Astrocyte (in vitro differentiated cells and primary cell): ENCODE results near the gene TEX22.

Source experiments
- EZH2 ChIP-seq: IDR thresholded peaks from 2 replicates; pipeline ENCODE4 v1.6.1; 2012; ENCODE audit warnings: mild to moderate bottlenecking, low read length, inconsistent platforms; ENCODE audit not compliant: insufficient read depth
- TF ChIP-seq, protein P1 (sequence below): IDR thresholded peaks from 2 replicates; pipeline ENCODE4 v1.5.1; 2011; ENCODE audit warnings: low read depth, mild to moderate bottlenecking, inconsistent platforms, low read length, moderate library complexity; ENCODE audit not compliant: insufficient read depth

DNA sequence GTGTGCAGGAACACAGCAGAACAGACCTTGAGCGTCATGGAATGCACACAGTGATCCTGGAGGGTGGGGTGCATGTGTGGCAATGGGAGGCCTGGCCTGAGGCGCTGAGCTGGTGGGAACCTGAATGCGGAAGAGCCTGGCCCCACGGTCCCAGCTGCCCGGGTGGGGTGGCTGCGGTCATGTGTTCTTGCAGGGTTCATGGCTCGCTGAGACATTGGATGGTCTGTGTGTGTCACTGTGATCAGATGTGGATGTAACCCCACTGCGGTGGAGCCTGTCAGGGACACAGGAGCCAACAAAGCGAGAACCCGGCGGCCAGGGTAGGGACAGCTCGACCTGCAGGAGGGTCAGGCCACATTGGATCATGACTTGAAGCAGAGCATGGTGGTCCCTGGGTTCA lies 44.5 kb downstream of the TEX22 start:
- TF ChIP-seq, protein P1, sequence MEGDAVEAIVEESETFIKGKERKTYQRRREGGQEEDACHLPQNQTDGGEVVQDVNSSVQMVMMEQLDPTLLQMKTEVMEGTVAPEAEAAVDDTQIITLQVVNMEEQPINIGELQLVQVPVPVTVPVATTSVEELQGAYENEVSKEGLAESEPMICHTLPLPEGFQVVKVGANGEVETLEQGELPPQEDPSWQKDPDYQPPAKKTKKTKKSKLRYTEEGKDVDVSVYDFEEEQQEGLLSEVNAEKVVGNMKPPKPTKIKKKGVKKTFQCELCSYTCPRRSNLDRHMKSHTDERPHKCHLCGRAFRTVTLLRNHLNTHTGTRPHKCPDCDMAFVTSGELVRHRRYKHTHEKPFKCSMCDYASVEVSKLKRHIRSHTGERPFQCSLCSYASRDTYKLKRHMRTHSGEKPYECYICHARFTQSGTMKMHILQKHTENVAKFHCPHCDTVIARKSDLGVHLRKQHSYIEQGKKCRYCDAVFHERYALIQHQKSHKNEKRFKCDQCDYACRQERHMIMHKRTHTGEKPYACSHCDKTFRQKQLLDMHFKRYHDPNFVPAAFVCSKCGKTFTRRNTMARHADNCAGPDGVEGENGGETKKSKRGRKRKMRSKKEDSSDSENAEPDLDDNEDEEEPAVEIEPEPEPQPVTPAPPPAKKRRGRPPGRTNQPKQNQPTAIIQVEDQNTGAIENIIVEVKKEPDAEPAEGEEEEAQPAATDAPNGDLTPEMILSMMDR: no peak
- no peak for TF ChIP-seq EZH2
